DMS79 (cell line): Measurements from ENCODE around the gene IL15RA.
"Not testable (repeated sequence)": the region's sequence is repeated elsewhere in the genome, so short reads cannot be mapped to it uniquely, and the experiment has no call there.

Experiments
- DNase-seq: peaks from one replicate; lab custom pipeline; 2025; lab: John Stamatoyannopoulos, UW

IL15RA gene

GRCh38 chr10:5921746-5922145 is 55.6 kb downstream of the IL15RA start:
- no peak for DNase-seq

DNA sequence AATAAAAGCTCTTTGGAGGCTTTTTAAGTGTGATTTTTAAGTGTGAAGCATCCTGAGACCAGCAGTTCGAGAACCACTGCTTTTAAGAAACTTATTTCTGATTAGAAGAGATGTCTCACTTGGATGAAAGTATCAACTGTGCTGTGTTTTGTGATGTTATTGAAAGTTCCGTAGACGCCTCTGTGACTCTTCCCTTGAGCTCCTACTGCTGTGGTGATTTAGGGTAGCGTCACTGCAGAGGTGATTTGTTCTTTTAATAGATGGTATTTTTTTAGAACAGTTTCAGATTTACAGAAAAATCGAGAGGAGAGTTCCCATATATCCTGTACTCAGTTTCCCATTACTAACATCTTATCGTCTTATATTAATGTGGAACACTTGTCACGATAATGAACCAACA is 57.8 kb downstream of the IL15RA start:
- no peak for DNase-seq

GRCh38 chr10:5918763-5919162 is 58.6 kb downstream of the IL15RA start:
- no peak for DNase-seq

DNA sequence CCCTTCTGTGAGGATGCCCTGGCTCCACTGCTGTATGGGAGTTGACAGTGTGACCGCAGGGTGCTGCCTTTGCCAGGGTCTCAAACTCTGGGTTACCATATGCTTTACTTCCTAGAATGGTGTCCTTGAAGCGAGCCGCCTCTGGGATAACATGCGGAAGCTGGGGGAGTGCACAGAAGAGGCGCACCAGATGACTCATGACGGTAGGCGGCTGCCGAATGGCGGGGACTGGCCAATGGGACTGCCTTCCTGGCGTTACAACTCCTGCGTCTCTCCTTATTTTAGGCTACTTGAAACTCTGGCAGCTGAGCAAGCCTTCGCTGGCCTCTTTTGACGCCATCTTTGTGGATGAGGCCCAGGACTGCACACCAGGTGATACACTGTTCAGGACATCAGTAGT is 60.0 kb downstream of the IL15RA start:
- no peak for DNase-seq

DNA sequence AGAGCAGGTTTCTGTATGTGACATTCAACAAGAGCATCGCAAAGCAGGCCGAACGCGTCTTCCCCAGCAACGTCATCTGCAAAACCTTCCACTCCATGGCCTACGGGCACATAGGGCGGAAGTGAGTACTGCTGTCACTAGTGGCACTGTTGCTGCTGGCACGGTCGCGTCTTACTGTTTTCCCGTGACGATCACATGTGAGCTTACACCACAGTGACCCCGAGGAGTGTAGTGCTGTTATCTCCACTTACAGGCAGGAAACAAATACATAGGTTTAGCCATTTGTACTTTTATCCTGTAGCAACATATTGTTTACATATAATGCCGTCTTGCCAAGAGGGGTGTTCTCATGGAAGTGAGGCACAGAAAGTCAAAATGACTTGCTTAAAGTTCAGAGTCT is 61.9 kb downstream of the IL15RA start:
- DNase-seq, result no peak

- no peak for DNase-seq
Measured at GRCh38 chr10:5913736-5914135, 63.6 kb downstream of the IL15RA start.

DNA sequence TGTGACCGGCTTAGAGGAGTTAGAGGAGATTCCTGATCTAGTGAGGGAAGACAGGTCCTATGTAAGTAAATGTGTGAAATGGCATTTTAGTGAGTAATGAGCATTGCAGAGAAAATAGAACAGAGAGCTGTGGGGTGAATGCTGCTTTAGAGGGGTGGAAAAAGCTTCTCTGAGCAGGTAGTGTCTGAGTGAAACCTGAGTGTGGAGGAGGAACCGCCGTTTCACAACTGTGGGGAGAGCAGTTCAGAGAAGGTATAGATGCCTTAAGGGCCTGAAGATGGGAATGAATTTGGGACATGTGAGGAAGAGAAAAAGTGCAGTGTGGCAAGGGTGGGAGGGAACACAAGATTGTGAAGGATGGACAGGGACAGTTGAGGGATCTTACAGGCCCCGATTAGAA is 65.7 kb downstream of the IL15RA start:
- DNase-seq, result no peak

- no peak for DNase-seq
Measured at GRCh38 chr10:5910323-5911100, 66.8 kb downstream of the IL15RA start.

GRCh38 chr10:5908676-5909075 is 68.7 kb downstream of the IL15RA start:
- DNase-seq, result not testable (repeated sequence)

GRCh38 chr10:5906651-5907050 is 70.7 kb downstream of the IL15RA start:
- no peak for DNase-seq

- DNase-seq, result no peak
Measured at GRCh38 chr10:5905854-5906507, 71.4 kb downstream of the IL15RA start.

DNA sequence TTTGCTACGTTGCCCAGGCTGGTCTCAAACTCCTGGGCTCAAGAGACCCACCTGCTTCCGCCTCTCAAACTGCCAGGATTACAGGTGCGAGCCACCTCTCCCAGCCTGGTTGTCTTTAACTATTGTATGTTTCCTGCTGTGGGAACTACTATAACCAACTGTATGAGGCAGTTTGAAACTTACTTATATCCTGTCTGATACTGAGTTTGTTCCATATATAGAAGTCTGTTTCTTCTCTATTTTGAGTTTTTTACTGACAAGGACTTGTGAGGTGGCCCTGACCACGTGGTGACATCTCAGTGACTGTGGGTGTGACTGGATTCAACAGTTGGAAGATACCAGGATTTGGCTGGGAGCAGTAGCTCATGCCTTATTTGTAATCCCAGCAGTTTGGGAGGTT is 73.1 kb downstream of the IL15RA start:
- DNase-seq, result no peak

DNA sequence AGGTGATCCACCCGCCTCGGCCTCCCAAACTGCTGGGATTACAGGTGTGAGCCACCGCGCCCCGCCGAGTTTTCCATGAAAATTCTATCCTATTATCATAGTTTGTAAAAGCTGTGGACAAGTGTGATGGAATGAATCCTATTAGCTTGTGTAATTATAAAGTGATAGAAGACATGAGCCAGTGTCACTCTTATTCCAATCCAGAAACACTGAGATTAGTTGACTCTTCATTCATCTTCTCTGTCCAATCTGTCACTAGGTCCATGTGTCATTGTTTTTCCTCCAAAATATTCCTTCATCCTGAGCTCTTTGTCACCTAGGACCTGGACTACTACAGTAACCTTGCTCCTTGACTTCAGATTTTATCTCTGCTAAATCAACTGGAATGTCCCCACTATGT is 73.8 kb downstream of the IL15RA start:
- no peak for DNase-seq

- DNase-seq, result no peak
Measured at GRCh38 chr10:5902511-5903274, 74.7 kb downstream of the IL15RA start.
